Uterus (tissue), 2 donors: Measurements from ENCODE around the gene RHOBTB1.

Experiments
- CTCF ChIP-seq, 4 experiments: fragments of 200-600 bp in 2 of 4; fragments of 450-650 bp in 2 of 4; sonication (generic) in 2 of 4; IDR thresholded peaks; one replicate each; pipeline ENCODE4 v1.5.1; 2016 to 2019; ENCODE audit warnings: antibody characterized with exemption in 4 of 4, mild to moderate bottlenecking in 2 of 4, moderate library complexity in 1 of 4
- POLR2A ChIP-seq, 2 donors: fragments of 450-650 bp; IDR thresholded peaks; one replicate each; pipeline ENCODE4 v1.6.1; 2016; ENCODE audit warnings: antibody characterized with exemption in 2 of 2, mild to moderate bottlenecking in 1 of 2, moderate library complexity in 1 of 2

GRCh38 chr10:60916025-60916424 is 28.0 kb downstream of the RHOBTB1 start:
- TF ChIP-seq CTCF (IDR thresholded peaks at IDR 0.05) (no peak), POLR2A (IDR thresholded peaks at IDR 0.05) (no peak)
